GM10266 (cell line): Measurements from ENCODE around the gene CIBAR2.
A peak's percentile ranks its signal among the peaks of the same experiment; 100 is the strongest.

Experiments
- DNase-seq: peaks from one replicate; pipeline ENCODE4 v3.0.0; 2012; ENCODE audit errors: extremely low spot score
- TF ChIP-seq, protein P1 (sequence below): IDR thresholded peaks from 2 replicates; pipeline ENCODE4 v1.5.1; 2012; ENCODE audit warnings: mild to moderate bottlenecking, low read depth; ENCODE audit not compliant: control insufficient read depth, insufficient read depth; ENCODE audit errors: missing control alignments

CIBAR2 gene

DNA sequence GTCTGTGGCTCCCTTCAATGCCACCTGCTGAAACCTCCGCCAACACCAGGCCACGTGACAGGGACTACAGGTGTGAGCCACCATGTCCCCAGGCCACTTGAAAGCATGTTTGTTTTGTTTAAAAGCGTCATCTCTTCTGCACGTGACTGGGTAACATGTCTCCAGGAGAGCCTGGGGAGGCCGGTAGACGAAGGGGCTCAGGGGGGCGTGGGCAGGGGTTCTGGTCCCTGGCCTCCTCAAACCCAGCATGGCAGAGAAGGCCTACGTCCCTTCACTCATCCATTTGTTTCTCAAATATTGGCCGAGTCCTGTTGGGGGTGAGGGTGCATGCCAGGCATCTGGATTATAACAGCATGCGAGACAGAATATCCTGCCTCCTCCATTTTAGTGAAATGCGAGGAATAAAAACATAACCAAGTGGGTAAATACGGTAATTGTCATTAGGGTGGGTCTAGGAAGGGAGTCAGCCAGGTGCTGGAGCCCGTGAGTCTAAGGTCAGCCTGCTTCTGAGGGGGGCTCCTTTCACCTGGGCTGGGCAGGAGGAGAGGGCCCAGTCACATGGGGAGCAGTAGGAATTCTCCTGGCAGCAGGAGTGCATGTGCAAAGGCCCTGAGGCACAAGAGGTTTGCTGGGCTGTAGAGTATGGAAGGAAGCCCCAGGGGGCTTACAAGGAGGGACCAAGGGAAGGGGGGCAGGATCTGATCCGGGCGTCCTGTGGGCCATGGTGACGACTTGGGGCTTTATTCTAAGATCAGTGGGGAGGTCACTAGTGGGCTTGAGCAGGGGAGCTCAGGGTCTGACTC, 26.8 kb upstream of the CIBAR2 start:
- TF ChIP-seq, protein P1, sequence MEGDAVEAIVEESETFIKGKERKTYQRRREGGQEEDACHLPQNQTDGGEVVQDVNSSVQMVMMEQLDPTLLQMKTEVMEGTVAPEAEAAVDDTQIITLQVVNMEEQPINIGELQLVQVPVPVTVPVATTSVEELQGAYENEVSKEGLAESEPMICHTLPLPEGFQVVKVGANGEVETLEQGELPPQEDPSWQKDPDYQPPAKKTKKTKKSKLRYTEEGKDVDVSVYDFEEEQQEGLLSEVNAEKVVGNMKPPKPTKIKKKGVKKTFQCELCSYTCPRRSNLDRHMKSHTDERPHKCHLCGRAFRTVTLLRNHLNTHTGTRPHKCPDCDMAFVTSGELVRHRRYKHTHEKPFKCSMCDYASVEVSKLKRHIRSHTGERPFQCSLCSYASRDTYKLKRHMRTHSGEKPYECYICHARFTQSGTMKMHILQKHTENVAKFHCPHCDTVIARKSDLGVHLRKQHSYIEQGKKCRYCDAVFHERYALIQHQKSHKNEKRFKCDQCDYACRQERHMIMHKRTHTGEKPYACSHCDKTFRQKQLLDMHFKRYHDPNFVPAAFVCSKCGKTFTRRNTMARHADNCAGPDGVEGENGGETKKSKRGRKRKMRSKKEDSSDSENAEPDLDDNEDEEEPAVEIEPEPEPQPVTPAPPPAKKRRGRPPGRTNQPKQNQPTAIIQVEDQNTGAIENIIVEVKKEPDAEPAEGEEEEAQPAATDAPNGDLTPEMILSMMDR: no peak
- DNase-seq: no peak

DNA sequence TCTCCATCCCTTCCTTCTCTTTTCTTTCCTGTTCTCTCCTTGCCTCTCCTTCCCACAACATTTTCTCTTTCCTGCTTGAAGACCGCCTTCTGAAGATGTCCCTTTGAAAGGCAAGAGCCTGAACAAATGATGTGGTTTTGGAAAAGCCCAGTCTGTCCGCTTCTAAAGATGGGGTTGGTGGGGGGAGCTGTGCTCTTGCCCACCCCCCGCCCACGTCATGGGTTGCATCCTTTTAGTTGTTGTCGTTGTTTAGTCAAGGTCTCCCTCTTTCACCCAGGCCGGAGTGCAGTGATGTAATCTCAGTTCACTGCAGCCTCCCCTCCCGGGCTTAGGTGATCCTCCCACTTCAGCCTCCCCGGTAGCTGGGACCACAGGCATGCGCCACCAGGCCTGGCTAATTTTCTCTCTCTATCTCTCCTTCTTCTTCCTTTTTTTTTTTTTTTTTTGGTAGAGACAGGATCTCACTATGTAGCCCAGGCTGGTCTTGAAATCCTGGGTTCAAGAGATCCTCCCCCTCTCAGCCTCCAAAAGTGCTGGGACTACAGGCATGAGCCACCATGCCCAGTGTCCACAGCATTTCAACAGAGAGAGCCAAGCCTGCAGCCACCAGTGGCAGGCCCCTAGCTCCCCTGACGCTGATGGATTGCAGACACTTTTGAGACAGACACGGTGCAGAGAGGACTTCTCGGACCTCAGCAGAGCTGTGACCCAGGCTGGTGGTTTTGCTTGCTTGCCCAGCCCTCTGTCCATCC, 26.0 kb upstream of the CIBAR2 start:
- TF ChIP-seq, protein P1: no peak
- no peak for DNase-seq

DNA sequence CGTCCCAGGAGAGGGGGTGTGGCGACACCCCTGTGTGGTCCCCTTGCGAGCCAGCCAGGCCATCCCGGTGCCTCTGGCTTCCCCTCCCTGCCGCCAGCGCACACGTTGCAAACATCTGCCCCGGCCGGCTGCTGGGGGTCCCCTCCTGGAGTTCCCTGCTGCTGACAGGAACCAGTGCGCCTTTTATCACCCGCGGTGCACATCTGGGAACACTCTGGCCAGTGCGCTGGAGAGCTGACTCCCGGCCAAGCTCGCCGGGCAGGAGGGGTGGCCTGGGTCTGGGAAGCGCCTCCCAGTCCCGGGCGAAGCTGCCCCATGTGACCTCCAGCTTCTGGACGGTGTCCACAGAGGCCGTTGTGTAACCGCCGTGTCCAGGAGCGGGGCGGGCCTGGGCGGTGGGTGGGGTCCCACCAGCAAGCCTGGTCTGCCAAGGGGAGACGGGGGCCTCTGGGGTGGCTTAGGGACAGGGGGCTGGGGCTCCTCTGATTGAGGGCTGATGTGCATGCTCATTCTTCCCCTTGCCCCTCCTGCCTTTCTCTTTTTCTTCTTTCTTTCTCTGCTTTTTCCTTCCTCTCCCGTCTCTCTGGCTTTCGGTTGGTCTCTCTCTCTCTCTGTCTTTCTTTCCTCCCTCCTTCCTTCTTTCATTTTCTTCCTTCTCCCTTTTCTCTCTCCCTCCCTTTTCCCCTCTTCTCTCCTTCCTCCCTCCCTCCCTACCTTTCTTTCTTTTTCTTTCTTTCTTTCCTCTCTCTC, 25.2 kb upstream of the CIBAR2 start:
- no peak for DNase-seq
- TF ChIP-seq, protein P1: no peak

DNA sequence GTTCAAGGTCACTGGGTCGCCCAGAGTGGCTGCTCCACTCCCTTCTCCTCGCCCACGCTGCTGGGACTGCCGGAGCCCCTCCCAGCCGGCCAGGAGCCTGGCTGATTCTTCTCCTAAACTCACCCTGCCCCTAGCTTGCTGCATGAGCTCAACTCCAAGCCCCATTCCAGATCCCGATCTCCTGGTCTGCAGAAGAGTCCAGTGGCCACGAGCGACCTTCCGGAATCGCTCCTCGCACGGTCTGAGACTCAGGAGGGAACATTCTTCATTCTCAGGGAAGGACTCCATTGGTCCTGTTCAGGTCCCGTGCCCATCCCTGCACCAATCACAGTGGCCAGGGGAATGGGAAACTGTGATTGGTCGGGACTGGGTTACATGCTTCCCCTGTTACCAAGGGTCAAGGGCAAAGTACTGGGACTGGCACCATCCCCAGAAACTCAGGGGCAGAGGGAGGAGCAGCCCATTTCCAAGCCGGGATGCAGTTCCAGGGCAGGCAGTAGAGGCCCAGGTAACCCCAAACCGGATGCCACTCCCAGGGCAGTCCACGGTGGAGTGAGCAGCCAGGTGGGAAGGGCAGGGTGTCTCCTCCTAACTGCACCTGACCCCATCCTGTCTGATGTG, 24.5 kb upstream of the CIBAR2 start:
- no peak for DNase-seq
- TF ChIP-seq, protein P1: no peak

DNA sequence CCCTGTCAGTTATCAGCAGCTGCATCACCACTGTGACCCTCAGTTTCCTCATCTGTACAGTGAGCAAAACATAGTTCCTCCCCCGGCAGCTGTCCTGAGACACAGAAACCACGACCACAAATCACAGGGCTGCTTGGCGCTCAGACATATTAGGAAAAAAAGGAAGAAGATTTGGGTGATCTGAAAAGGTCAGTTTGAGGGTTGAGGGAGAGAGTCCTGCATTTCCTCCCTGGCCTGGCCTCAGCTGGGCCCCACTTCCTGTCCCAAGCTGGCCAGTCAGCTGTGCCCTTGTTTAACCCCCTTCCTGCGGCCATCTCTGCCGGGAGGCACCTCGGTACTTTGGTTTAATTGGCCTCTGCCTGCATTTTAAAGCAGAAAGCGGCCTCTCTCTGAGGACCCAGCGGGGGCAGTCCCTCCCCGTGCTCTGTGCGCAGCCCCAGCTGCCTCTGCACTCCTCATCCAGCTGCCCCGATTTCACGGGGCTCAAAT, 24.0 kb upstream of the CIBAR2 start:
- TF ChIP-seq, protein P1: no peak
- DNase-seq: peak; percentile 48

DNA sequence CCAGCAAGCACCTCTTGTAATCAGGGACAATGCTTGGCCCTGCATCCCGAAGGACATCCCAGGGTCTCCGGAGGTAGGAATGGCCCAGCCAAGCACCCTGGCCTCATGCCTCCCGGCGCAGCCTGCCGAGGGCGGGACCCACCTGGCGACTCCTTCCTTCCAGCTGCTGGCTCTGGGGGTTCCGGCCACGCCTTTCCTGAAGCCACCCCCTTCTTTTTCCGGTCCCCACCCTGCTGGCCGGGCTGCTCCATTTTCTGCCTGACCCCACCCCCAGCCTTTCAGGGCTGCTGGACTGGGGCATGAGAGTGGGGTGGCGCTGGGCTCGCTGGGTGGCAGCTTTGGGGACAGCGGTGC, 22.5 kb upstream of the CIBAR2 start:
- DNase-seq: no peak
- TF ChIP-seq, protein P1: no peak
